Measurements from ENCODE around the gene PHACTR3. TPM values are rescaled to one million over a fixed set of nuclear protein-coding genes. Genes with fewer than 3 reads are reported as not detected.

PHACTR3 gene
- total RNA-seq, 4 donors from 2014 or later: 0.26 to 3.2 (median 0.57) TPM

DNA sequence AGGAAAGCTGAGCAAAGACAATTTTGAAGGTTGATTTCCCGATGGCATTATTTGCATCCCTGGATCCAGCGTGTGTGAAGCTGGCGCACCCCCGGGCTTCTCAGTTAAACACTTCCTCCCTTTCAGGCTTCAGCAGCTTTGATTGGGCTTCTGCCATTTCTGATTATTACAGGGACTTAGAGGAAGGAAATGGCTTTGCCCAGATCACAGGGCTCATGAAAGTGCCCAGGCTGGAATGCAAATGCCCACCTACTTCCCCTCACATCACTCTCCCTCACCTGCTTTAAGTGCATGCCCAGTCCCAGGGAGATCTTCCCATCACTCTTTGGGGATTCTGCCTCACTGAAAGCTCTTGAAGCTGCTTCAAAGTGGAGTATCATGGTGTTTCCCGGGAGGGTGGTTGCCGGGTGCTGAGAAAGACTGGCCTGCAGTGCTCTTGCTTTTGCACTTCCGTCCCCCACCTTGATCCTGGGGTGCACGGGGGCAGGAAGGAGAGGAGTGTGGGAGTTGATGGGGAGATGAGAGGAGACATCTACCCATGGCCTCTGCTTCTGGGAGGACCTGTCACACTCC is 28.3 kb downstream of the PHACTR3 start:
- Histone ChIP-seq H3K36me3 (no peaks in the 10 kb centered on the region), H3K27me3 (no peaks in the 10 kb centered on the region), H3K4me3 (no peak overlapping the region), H3K9me3 (no peaks in the 10 kb centered on the region), H3K4me1 (no peaks in the 10 kb centered on the region), H3K27ac (no peak overlapping the region)
- no peak for TF ChIP-seq CTCF (IDR thresholded peaks at IDR 0.05)
- no peak for TF ChIP-seq POLR2A (IDR thresholded peaks at IDR 0.05)
- intact Hi-C loops (cut with DNase I; ENCODE audit: low total_unique reads): no loop called here
- no peak for DNase-seq

DNA sequence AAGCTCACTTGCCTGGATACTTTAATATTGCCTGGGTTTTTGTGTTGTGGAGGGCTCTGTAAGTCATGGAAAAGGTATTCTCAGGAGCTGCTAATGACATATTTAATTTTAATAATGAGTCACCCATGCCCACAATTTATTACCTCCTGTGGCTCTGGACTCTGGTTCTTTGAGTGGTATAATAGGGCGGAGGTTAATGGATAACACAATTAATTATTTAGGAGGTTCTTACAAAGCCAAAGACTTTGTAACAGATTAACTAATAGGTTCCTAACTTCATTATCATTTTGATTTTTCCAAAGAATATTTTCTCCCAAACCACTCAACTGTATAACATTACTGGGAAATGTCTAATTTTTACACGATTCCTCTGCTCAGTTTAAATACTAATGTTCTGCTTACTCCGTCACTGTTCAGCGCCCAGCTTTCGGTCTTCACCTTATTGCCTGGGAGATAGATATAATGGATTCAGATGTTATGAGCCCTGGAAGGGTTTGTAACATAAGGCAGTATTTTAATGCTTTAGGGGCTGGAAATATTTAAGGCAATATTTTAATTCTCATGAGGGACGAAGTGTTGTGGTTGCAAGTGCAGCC is 29.4 kb downstream of the PHACTR3 start:
- no peak overlapping the region for H3K4me3 ChIP-seq
- intact Hi-C loops (cut with DNase I; ENCODE audit: low total_unique reads): no loop called here
- TF ChIP-seq POLR2A (IDR thresholded peaks at IDR 0.05) (no peak), CTCF (IDR thresholded peaks at IDR 0.05) (no peak)
- no peak overlapping the region for H3K27ac ChIP-seq
- H3K36me3 ChIP-seq: no peaks in the 10 kb centered on the region
- H3K9me3 ChIP-seq: no peaks in the 10 kb centered on the region
- H3K4me1 ChIP-seq: no peaks in the 10 kb centered on the region
- DNase-seq: no peak
- no peaks in the 10 kb centered on the region for H3K27me3 ChIP-seq

GRCh38 chr20:59634435-59635005 is 30.2 kb downstream of the PHACTR3 start:
- Histone ChIP-seq H3K36me3 (no peaks in the 10 kb centered on the region), H3K27me3 (no peaks in the 10 kb centered on the region), H3K9me3 (no peaks in the 10 kb centered on the region), H3K4me1 (no peaks in the 10 kb centered on the region), H3K4me3 (no peak overlapping the region), H3K27ac (no peak overlapping the region)
- no peak for DNase-seq
- TF ChIP-seq CTCF (IDR thresholded peaks at IDR 0.05) (no peak), POLR2A (IDR thresholded peaks at IDR 0.05) (no peak)
- intact Hi-C loops (cut with DNase I; ENCODE audit: low total_unique reads): no loop called here

DNA sequence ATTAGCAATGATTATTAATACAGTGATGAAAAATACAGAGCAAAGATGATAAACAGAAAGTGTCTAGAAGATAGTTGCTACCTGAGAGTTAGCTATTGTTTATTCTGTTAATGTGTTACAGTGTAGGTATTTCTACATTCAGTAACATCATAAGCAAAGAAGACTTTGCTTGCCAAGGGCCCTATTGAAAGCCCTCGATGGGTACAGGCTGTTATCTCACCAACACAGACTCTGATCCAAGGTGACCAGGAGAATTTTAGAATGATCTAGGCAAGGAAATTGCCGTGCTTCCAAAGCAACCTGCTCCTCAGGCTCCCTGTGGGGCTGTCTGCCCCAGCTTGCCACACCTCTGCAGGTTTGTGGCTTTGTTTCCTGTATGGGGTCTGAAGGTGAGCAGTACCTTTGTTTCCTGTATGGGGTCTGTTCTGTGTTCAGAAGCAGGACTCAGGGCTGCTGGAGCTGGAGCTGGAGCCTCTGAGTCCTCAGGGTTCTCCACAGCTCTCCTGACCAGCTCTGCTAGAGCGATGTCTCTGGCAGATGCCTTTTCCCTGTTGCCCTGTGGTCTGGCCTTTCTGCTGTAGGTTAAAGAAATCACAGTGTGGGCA is 32.5 kb downstream of the PHACTR3 start:
- intact Hi-C loops (cut with DNase I; ENCODE audit: low total_unique reads): no loop called here
- no peak for DNase-seq
- Histone ChIP-seq H3K27ac (no peak overlapping the region), H3K4me3 (no peak overlapping the region), H3K4me1 (no peaks in the 10 kb centered on the region), H3K9me3 (no peaks in the 10 kb centered on the region), H3K27me3 (no peaks in the 10 kb centered on the region), H3K36me3 (no peaks in the 10 kb centered on the region)
- no peak for TF ChIP-seq CTCF (IDR thresholded peaks at IDR 0.05)
- no peak for TF ChIP-seq POLR2A (IDR thresholded peaks at IDR 0.05)

GRCh38 chr20:59640267-59640666 is 35.9 kb downstream of the PHACTR3 start:
- H3K9me3 ChIP-seq: no peaks in the 10 kb centered on the region
- TF ChIP-seq POLR2A (IDR thresholded peaks at IDR 0.05) (no peak), CTCF (IDR thresholded peaks at IDR 0.05) (no peak)
- no peaks in the 10 kb centered on the region for H3K36me3 ChIP-seq
- no peak for DNase-seq
- intact Hi-C loops (cut with DNase I; ENCODE audit: low total_unique reads): no loop called here
- no peak overlapping the region for H3K27ac ChIP-seq
- no peaks in the 10 kb centered on the region for H3K4me1 ChIP-seq
- no peak overlapping the region for H3K4me3 ChIP-seq
- no peaks in the 10 kb centered on the region for H3K27me3 ChIP-seq
